DMS153 treated with DMSO at 0.1 percent for 48 hours (cell line): Measurements from ENCODE around the gene TM4SF20.
"Not testable (repeated sequence)": the region's sequence is repeated elsewhere in the genome, so short reads cannot be mapped to it uniquely, and the experiment has no call there.

ENCODE experiments used
- DNase-seq: peaks from one replicate; lab custom pipeline; 2025; ENCODE audit not compliant: unreplicated experiment; lab: John Stamatoyannopoulos, UW

The TM4SF20 gene

DNA sequence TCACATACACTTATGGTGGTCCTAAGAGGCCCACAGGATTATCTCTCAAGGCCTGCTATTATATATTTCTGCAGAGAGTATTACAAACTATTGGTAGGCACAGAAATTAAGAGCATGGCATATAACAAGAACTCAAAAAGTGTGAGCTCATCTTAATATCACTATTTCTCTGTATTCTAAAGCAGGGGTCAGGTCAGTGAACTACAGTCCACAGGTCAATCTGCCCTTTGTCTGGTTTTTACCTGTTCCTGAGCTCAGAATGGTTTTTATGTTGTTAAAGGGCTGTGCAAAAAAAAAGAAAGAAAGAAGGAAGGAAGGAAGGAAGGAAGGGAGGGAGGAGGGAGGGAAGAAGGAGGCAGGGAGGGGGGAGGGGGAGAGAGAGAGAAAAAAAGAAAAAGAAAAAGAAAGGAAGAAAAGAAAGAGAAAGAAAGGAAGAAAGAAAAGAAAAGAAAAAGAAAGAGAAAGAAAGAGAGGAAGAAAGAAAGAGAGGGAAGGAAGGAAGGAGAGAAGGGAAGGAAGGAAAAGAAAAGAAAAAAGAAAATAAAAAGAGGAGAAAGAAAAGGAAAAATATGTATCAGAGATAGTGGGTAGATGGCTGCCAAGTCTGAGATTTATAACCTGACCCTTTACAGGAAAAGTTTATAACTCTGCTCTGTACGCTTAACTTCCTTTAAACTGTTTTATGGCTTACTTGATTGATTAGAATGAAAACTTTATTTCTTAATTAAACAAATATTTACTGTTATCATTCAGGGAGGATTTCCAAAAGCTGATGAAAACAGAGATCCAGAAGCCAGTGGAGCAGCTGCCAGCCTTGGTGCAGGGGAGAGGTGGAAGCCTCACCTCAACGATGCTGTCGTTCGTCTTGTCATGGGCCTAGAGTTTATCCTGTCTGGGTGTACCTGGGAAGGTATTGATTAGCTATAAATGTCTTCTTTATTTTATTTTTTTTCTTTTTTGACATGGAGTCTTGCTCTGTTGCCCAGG is 19.9 kb upstream of the TM4SF20 start:
- no peak for DNase-seq

GRCh38 chr2:227397562-227397961 is 18.5 kb upstream of the TM4SF20 start:
- no peak for DNase-seq

DNA sequence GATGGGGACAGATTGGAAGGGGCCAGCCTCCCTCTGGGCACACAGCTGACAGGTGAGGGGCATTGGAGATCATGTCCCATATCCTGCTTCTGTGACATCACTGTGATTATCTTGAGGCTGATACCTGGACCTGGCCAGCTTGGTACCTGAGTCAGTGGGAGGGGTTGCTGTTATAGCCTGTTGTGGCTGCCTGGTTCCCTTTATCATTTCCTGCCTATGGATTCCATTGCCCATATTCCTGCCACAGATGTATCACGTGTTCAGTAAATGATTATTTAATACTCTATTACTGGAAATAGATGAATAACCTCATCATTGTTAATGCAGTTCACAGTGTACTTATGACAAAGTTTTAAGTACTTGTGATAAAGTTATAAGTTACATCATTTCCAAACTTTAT is 16.4 kb upstream of the TM4SF20 start:
- DNase-seq: no peak

DNA sequence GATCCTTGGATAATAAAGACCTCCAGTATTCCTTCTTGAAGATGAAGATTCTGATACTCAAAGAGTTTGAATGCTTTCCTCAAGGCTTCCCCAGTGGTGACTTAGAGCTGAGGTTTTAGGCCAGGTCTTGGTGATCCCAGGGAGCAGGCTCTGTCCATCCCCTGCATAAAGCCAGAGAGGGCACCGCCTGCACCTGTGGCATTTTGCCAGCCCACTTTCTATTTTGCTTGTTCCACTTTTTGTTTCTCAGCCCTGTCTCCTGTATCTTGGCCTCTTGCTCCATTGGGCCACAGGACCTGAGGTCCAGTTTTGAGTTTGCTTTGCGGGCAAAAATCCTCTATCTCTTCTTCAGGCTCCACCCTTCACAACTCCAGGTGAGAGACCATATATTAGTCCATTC is 15.3 kb upstream of the TM4SF20 start:
- DNase-seq: no peak

DNA sequence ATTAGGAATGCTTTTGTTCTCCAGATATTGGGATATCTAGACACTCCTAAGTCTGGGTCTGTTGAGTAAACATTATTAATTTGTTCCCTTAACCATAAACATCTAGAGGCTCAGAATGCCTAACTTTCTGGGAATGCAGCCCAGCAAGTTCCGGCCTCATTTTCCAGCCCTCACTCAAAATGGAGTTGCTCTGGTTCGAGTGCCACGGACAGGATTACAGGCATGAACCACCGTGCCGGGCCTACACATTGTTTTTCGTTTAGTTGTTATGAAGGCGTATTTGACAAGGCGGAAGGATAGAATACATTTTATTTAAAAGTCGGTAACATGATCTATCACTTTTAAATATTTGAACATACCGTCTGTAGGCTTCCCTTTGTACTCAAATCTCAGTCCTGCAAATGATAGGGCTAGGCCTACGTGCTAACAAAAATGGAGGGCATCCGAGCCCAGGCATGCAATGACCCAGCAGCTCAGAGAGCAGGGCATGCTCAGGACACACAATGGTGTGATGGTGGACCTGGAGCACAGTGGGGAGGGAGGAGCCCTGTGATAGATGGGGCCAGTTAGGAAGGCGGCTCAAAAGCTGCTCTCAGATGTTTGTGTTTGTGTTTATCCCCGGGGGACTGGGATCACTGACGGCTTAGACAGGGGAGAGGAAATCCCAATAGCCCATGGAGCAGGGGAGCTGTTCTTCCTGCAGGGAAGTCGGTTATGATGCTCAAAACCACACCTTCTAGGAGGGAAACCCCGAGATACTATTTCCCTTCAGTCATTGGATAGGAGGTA is 11.6 kb upstream of the TM4SF20 start:
- no peak for DNase-seq

DNA sequence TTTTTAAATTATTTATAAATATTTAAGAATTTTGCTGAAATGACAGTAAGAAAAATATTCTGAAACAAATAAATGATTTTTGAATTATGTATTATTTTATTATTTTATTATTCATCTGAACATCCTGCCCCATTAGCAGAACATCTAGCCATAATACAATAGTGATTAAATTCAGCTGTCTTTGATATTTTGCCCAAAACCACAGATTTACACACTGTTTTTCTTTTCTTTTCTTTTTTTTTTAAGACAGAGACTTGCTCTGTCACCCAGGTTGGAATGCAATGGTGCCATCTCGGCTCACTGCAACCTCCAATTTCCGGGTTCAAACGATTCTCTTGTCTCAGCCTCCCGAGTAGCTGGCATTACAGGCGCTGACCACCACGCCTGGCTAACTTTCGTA is 10.6 kb upstream of the TM4SF20 start:
- DNase-seq: no peak

- DNase-seq: no peak
These were observed 10.1 kb upstream of the TM4SF20 start for GRCh38 chr2:227389231-227389630.

GRCh38 chr2:227388537-227389011 is 9.5 kb upstream of the TM4SF20 start:
- DNase-seq: no peak

GRCh38 chr2:227387583-227387982 is 8.5 kb upstream of the TM4SF20 start, which contains the start of gene SCYGR1:
TSS of gene SCYGR1 (minus strand) at chr2:227387949. CDS start at chr2:227387949, 0 bp downstream.
- not testable (repeated sequence) for DNase-seq

DNA sequence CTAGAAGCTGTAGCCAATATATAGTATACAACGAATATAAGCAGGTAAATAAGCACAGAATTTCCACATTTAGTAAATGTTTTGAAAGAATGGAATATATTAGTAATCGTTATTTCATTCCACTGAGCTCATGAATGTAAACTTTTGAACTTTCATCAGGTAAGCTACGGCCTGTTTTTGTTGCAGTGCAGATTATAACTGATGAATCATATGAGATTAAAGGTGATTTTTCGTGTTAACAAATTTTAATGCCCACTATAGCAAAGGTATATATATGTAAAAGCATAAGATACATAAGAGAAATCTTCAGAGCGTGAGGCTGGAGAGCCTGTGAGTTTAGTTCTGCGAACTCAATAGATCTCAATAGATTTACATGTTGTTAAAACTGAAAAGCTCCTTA is 7.5 kb upstream of the TM4SF20 start:
- DNase-seq: no peak

DNA sequence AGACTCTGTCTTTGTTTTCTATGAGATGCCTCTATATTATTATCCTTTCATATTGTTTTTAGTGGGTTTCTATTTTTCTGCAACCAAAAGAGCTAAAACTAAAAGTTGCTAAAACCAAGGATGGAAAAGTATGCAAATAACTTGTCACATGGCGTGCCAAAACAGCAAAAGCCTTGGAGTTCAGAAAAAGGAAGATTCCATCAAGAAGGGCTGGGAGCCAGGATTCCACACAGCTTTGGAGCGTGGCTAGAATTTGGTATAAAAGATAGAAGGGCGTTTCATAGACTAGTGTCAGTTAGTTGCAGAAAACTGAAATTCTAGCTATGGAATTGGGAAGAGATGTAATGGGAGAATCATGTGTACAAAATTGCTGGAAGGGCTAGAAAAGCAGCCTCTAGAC is 4.6 kb upstream of the TM4SF20 start:
- DNase-seq: no peak

GRCh38 chr2:227382241-227382835 is 3.2 kb upstream of the TM4SF20 start:
- DNase-seq: not testable (repeated sequence)

DNA sequence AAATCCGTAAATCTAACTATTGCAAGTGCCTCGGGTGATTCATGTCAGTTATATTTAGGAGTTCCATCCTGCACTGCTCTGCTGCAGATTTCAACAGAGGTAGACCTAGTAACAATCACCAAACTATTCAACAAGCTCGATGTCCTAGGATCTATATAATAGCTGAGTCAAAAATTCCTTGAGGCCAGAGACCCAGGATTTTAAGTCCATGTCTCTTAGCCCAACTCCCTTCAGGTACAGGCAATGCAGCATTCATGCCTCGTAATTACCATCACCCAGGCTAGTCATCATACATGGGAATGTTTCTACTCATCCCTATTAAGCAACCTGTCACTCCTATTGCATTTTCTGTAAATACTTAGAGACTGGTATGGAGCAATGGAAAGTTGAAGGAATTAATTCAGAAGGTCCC is 729 bp downstream of the TM4SF20 start:
- no peak for DNase-seq

DNA sequence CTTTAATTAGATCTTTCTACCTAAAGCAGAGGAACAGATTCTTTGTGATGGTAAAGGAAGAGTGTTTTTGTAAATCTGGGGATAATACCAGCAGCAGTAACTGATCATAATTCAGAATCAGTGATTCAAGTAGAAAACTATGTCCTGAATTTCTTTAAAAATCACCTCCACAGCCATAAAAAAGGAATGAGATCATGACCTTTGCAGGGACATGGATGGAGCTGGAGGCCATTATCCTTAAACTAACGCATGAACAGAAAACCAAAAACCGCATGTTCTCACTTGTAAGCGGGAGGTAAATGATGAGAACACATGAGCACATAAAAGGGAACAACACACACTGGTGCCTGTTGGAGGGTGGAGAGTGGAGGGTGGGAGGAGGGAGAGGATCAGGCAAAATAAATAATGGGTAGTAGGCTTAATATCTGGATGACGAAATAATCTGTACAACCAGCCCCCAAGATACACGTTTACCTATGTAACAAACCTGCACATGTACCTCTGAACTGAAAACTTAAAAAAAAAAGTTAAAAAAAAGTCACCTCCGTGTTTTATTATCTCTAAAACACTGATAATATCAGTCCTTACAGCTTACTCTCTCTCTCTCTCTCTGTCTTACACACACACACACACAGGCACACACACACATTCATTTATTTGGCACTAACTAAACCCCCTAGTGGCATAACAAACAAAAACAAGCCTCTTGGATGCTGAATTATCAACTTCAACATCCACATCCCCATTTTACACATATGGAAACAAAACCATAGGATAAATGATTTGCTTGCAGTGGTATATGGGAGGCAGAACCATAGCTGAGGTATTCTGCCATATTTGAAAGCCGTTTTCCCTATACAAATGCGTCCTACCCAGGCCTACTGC is 1.4 kb downstream of the TM4SF20 start:
- DNase-seq: no peak

GRCh38 chr2:227376656-227377396 is 2.3 kb downstream of the TM4SF20 start:
- peak; percentile 4 for DNase-seq

GRCh38 chr2:227374158-227374557 is 4.9 kb downstream of the TM4SF20 start:
- DNase-seq: no peak

GRCh38 chr2:227373389-227373788 is 5.7 kb downstream of the TM4SF20 start:
- no peak for DNase-seq

DNA sequence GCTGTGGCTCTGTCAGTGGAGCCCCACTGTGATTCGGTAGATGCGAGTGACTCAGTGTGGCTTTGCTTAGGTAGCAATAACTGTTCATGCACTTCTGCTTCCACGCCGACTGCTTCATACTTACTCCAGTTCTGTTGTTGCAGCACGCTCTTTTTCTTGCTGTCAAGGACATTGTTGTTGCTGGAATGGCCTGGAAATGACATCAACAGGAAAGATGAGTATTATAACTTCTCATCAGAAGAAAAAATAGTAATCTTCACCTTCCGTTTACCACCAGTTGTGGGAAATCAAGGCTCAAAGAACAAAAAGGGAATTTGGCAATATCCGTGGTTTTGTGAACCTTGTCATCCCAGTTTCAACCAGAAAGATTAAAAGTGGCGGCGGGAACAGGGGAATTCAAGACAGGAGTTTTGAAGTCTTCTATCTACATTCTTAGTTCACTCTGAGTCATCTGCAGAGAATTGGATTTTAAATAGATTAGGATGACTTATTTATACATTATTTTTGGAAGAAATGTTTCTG is 8.3 kb downstream of the TM4SF20 start:
- no peak for DNase-seq

GRCh38 chr2:227370092-227370491 is 9.0 kb downstream of the TM4SF20 start:
- no peak for DNase-seq
